ENCODE results near the gene PAPOLA. TPM values are rescaled to one million over a fixed set of nuclear protein-coding genes. Genes with fewer than 3 reads are reported as not detected.
A peak's percentile ranks its signal among the peaks of the same experiment; 100 is the strongest.

Gene PAPOLA
- polyA plus RNA-seq, 2 of the 4 experiments (the other 2 are of a cell fraction): 105 to 273 TPM

DNA sequence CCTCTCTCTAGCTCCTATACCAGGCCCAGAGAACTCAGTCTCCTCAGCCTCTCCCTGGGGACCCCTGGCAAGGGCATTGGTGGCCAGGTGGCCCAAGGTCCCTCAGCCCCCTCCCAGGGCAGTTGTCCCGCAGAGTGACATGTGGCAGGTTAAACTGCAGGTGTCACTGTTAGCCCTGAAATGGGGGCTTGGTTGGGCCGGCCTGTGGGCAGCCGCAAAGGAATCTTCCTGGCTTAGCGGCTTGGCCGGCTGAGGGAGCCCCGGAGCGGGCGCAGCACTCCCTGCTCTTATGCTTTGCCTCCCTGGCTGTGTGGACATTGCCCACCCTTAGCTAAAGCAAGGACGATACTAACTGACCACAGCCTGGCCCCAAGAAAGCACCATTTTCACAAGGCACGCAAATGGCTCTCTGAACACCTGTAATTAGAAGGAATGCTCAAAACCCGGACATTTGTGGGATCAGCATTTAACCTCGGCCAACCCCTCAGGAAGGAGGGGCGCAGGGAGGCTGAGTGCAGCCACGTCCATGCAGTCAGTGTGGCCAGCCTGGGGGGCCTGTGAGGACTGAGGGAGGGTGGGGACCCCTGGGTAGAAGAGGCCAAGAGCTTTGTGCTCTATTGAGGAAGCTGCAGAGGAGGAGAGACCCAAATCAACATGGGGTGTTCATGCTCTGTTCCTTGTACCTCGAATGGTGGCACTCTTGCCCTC is 82.2 kb downstream of the PAPOLA start:
- TF ChIP-seq, protein P1, sequence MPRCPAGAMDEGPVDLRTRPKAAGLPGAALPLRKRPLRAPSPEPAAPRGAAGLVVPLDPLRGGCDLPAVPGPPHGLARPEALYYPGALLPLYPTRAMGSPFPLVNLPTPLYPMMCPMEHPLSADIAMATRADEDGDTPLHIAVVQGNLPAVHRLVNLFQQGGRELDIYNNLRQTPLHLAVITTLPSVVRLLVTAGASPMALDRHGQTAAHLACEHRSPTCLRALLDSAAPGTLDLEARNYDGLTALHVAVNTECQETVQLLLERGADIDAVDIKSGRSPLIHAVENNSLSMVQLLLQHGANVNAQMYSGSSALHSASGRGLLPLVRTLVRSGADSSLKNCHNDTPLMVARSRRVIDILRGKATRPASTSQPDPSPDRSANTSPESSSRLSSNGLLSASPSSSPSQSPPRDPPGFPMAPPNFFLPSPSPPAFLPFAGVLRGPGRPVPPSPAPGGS (IDR thresholded peaks at IDR 0.05): no peak
- TF ChIP-seq PHF8 (IDR thresholded peaks at IDR 0.05; ENCODE audit: borderline replicate concordance, low read depth): no peak
- TF ChIP-seq NR3C1 (IDR thresholded peaks at IDR 0.05): no peak
- TF ChIP-seq, protein P2, sequence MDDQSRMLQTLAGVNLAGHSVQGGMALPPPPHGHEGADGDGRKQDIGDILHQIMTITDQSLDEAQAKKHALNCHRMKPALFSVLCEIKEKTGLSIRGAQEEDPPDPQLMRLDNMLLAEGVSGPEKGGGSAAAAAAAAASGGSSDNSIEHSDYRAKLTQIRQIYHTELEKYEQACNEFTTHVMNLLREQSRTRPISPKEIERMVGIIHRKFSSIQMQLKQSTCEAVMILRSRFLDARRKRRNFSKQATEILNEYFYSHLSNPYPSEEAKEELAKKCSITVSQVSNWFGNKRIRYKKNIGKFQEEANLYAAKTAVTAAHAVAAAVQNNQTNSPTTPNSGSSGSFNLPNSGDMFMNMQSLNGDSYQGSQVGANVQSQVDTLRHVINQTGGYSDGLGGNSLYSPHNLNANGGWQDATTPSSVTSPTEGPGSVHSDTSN (IDR thresholded peaks at IDR 0.05): no peak
- peak; percentile 82 for TF ChIP-seq SMC3 (IDR thresholded peaks at IDR 0.05)
- TF ChIP-seq MYC (IDR thresholded peaks at IDR 0.05; ENCODE audit: borderline replicate concordance, low read length): no peak
- peak; percentile 86 to 88 for TF ChIP-seq RAD21 (conservative IDR thresholded peaks at IDR 0.05 in 1 of 2, IDR thresholded peaks at IDR 0.05 in 1 of 2)
- TF ChIP-seq, protein P3, sequence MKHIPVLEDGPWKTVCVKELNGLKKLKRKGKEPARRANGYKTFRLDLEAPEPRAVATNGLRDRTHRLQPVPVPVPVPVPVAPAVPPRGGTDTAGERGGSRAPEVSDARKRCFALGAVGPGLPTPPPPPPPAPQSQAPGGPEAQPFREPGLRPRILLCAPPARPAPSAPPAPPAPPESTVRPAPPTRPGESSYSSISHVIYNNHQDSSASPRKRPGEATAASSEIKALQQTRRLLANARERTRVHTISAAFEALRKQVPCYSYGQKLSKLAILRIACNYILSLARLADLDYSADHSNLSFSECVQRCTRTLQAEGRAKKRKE (CRISPR knock-in tag; IDR thresholded peaks at IDR 0.05; ENCODE audit: low read depth): no peak
- TF ChIP-seq SREBF2 (IDR thresholded peaks at IDR 0.05): no peak
- no peak for TF ChIP-seq EP300 (IDR thresholded peaks at IDR 0.05)
- TF ChIP-seq BHLHE40 (IDR thresholded peaks at IDR 0.05; ENCODE audit: low read depth, low read length): no peak
- TF ChIP-seq ZNF302 (CRISPR knock-in tag; IDR thresholded peaks at IDR 0.05): no peak
- TF ChIP-seq EHMT2 (IDR thresholded peaks at IDR 0.05; ENCODE audit: low read depth): no peak
- TF ChIP-seq, protein P4, sequence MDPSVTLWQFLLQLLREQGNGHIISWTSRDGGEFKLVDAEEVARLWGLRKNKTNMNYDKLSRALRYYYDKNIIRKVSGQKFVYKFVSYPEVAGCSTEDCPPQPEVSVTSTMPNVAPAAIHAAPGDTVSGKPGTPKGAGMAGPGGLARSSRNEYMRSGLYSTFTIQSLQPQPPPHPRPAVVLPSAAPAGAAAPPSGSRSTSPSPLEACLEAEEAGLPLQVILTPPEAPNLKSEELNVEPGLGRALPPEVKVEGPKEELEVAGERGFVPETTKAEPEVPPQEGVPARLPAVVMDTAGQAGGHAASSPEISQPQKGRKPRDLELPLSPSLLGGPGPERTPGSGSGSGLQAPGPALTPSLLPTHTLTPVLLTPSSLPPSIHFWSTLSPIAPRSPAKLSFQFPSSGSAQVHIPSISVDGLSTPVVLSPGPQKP (IDR thresholded peaks at IDR 0.05; ENCODE audit: low read depth, low read length): no peak
- TF ChIP-seq ESRRA (IDR thresholded peaks at IDR 0.05; ENCODE audit: borderline replicate concordance, low read length): no peak
- no peak for TF ChIP-seq KDM1A (IDR thresholded peaks at IDR 0.05; ENCODE audit: low read depth)
- TF ChIP-seq JUN (IDR thresholded peaks at IDR 0.05): no peak
- no peak for TF ChIP-seq TP53 (CRISPR knock-in tag; IDR thresholded peaks at IDR 0.05)
- TF ChIP-seq, protein P5, sequence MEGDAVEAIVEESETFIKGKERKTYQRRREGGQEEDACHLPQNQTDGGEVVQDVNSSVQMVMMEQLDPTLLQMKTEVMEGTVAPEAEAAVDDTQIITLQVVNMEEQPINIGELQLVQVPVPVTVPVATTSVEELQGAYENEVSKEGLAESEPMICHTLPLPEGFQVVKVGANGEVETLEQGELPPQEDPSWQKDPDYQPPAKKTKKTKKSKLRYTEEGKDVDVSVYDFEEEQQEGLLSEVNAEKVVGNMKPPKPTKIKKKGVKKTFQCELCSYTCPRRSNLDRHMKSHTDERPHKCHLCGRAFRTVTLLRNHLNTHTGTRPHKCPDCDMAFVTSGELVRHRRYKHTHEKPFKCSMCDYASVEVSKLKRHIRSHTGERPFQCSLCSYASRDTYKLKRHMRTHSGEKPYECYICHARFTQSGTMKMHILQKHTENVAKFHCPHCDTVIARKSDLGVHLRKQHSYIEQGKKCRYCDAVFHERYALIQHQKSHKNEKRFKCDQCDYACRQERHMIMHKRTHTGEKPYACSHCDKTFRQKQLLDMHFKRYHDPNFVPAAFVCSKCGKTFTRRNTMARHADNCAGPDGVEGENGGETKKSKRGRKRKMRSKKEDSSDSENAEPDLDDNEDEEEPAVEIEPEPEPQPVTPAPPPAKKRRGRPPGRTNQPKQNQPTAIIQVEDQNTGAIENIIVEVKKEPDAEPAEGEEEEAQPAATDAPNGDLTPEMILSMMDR (IDR thresholded peaks at IDR 0.05): peak; percentile 61
- TF ChIP-seq HDAC2 (IDR thresholded peaks at IDR 0.05): no peak
- Histone ChIP-seq H3K27ac (no peak overlapping the region), H3K4me3 (no peak overlapping the region), H3K4me1 (no peaks in the 10 kb centered on the region), H3K4me2 (peak overlapping the region; percentile 40; the same call in 1 of the 3 replicates), H3K9me3 (no peaks in the 10 kb centered on the region)
- FAIRE-seq (no peak), DNase-seq (ENCODE audit: low read depth in 1 of 2, low spot score in 1 of 2) (peak; percentile 57 to 62), ATAC-seq (peak; percentile 76 to 93)
- POLR2A ChIA-PET: interaction anchor here (0.6 kb wide), 1 partner anchor 219 kb away, joined by 10 read pairs; no protein-coding TSS in a partner anchor
- WGBS (ENCODE audit: missing lambda C conversion rate): 42% methylated on average over 6 of the region's 15 CpGs
- CTCF ChIA-PET: interaction anchor here (0.7 to 3.1 kb wide), 16 partner anchors 9 to 268 kb away, joined by 3 to 22 read pairs (median 4); no protein-coding TSS in a partner anchor
